Activated naive CD8-positive, alpha-beta T cell treated with anti-CD3 and anti-CD28 coated beads, Interleukin-2, amount 50 U/mL, for 16 hours (primary cell): ENCODE data around the gene PRKD3.

ENCODE experiments used
- DNase-seq: peaks from one replicate; pipeline ENCODE4 v3.0.0-alpha.2; 2020; ENCODE audit warnings: low read depth, low spot score

PRKD3 gene

DNA sequence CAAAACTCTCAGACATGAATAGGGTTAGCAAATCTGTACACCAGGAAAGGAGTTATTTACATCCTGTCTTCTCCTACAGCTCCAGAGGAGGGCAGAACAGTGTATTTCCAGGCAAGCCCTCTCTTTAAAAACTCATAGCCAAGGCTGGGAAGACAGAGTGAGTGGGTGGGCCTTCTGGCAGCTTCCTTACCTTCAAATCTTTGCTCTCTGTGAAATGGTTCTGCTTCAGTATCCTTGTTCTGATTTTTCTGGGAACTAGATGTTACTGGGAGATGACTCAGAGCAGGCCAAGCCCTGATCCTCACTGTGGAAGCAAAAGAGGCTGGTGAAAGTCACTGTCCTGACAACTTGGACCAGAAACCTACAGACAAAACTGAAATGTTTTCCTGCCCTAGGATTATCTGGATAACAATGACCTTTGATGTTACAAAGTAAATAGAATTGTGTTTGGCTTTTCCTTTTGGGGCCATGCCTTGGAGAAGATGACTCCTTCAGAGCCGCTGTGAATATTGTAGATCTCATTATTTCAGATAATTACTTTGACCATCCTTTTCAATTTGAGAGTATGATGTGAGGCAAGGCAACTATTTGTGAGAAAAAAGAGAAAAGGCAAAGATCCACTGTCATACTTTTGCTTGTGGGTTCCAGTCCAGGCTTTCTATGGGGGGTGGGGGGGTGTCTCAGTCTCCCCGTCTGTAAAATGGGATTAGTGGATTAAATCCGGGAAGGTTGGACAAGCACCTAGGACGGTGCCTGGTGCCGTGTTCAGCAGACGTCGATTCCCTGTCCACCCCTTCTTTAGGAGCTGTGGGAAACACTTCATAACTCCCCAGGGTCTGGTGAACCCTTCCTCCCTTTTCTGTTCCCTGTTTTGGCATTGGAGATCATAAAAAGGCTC lies 19.2 kb upstream of the PRKD3 start:
- no peak for DNase-seq

- DNase-seq: no peak
These were observed 18.1 kb upstream of the PRKD3 start for GRCh38 chr2:37342591-37343220.

DNA sequence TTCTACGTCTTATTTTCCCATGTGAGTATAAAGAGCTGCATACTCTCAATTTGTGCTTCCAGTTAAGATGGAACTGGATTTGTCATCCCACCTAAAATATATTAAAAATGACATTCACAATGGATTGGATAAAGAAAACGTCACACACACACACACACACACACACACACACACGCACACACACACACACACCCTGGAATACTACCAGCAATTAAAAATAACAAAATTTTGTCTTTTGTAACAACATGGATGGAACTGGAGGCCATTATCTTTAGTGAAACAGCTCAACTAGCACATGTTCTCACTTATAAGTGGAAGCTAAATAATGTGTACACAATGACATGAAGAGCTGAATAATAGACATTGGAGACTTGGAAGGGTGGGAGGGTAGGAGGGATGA lies 16.0 kb upstream of the PRKD3 start:
- no peak for DNase-seq

DNA sequence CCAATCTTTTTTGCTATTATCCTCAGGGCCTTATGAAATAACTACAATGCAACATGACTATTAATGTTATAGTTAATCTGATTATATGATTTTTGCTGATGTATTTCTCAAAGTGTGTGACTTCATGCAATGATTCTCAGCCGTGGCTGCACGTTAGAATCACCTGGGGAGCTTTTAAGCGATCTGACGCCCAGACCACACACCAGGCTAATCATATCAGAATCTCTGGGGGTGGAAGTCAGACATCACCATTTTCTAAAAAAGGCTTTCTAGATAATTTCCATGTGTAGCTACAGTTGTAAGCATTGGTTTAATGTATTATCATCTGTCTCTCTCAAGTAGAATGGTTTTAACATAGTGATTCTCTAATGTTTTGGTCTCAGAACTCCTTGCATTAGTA lies 14.3 kb upstream of the PRKD3 start:
- no peak for DNase-seq

DNA sequence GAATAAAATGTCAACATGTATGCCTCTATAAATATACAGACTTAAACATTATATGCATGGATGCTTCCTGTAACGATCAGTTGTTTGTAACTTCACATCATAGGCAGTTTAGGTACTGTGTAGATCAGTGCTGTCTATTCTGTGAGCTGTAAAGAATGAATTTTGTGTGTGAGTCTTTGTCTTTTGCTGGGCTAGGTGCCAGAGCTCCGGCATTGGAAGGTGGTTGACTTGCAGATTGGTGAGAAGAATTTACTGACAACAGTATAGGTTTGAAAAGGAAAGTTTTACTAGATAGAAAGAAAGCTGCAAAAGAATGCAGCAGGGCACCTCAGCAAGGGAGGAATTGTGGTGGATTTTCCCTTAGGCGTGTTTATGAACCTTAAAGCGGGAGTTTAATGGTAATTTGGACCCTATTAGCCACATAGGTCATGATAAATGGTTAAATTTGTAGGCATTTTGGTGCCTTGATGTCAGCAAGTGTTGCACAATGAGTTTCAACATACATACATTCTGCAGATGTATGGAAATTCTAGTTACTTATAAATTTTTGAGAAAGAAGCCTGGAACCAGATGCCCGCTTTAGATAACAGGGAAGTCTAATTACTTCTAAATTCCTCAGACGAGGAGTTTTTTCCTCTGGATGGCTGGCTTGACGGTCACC lies 13.1 kb upstream of the PRKD3 start:
- no peak for DNase-seq

DNA sequence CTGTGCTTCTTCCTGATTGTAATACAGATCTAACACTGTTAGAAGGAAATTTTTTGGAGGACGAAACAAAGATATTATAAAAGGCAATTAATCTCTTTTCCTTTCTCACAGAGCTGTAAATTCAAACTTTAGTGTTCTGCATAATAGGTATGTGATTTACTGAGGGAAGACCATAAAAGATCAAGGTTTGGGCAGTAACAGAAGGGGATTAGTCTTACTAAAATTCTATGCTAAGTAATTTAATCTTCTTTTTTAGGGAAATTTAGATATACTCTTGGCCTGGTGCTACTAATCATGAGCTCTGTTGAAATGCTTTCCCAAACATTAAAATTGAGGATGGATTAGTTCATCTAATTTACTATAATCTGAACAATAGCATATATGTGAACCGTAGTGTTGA lies 11.0 kb upstream of the PRKD3 start:
- DNase-seq: no peak

- DNase-seq: no peak
These were observed 8.6 kb upstream of the PRKD3 start for GRCh38 chr2:37333256-37333655.

GRCh38 chr2:37332560-37332959 lies 7.9 kb upstream of the PRKD3 start:
- no peak for DNase-seq

DNA sequence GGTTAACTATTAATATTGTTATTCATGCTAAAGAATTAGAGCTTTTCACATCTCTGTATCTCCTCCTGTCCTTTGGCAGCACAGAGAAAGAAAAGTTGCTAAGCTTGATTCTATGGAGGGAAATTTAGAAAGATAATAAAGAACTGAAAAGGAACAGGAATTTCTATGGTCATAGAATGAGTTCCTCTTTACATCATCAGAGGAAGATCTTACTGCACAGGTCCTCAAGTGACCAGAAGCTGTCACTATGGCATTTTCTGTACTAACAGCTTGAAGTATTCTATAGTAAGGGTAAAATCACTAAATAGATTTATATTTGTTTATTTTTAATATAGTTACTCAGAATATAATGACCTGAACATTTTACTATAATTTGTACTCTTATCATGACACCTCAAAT lies 6.0 kb upstream of the PRKD3 start:
- no peak for DNase-seq

DNA sequence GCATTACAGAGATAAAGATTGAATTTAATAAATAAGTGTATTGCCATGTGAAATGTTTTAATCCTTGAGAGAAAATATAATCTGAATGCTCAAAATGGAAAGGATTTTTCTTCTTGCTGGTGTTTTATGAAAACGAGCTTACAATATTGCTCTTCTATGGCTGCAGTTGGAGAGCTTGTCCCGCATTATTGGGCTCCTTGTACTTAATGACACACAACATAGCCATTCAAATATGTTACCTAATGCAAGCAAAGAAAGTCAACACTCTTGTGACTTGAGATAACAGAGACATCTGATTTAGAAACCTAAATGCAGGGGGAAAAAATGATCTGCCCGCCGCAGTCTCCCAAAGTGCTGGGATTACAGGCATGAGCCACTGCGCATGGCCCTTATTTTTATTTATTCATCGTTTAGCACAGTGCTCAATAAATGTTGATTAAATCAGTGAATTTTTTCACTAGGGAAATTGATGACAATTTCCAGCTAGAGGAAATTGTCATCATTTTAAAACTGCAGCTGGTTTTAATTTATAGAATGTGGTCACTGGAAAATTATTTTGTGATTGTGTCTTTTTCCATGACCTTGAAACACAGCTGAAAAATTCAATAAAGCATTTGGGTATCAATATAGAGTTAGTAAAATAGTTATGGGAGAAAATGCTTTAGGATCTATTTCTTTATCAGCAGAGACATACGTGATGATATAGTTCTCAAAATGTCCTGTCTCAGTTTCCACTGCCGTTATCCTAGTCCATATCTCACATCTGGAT lies 2.4 kb upstream of the PRKD3 start:
- DNase-seq: no peak

- no peak for DNase-seq
These were observed 1.7 kb upstream of the PRKD3 start for GRCh38 chr2:37326285-37326684.

DNA sequence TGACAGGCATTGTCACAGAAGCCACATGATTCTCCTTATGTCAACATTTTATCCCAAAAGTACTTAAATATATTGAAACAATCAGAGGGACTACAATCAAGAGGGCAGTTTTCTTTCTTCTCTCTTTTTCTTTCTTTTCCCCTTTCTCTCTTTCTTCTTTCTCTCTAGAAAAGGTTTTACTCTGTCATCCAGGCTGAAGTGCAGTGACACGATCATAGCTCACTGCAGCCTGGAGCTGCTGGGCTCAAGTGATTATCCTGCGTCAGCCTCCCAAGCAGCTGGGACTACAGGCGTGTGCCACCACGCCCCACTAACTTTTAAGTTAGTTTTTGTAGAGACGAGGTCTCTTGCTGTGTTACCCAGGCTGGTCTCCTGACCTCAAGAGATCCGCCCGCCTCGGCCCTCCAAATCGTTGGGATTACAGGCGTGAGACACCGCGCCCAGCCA lies 1.0 kb upstream of the PRKD3 start:
- DNase-seq: no peak

GRCh38 chr2:37324536-37324785 lies 172 bp downstream of the PRKD3 start:
- no peak for DNase-seq

DNA sequence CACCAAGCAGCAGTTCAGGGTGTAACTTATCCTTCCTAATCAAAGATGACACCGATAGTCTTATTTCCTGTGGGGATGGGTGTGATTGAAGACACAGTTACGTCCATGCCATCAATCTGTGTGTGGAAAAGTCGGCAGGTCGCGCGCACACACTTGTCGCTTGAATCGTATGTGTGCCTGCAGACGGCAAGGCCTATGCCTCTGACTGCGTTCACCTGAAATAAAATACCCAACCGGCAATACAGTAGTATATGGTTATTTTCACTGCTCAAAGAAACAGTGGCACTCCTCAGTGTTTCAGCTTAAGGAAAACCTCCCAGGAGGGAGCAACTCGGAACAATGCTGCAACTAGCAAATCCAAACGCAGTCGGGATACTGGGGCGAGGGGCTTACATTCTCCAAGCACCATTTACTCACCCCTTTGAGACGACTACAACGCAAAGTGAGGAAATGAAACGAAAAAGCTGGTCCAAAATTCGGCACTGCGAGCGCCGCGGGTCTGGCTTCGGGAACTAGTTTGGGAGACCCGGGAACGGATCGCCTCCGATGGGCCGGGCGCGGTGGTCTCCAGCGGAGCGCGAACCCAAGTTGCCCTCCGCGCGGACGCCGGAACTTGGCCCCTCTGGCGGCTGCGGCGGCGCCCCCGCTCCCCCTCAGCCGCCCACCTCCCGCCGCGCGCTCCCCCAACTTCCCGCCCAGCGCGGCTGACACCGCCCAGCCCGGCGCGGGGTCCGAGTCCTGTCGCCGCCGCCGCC lies 675 bp downstream of the PRKD3 start:
- no peak for DNase-seq

GRCh38 chr2:37323176-37323780 lies 1.4 kb downstream of the PRKD3 start:
- no peak for DNase-seq

GRCh38 chr2:37322368-37322767 lies 2.3 kb downstream of the PRKD3 start:
- no peak for DNase-seq

- no peak for DNase-seq
These were observed 3.5 kb downstream of the PRKD3 start for GRCh38 chr2:37321029-37321682.

DNA sequence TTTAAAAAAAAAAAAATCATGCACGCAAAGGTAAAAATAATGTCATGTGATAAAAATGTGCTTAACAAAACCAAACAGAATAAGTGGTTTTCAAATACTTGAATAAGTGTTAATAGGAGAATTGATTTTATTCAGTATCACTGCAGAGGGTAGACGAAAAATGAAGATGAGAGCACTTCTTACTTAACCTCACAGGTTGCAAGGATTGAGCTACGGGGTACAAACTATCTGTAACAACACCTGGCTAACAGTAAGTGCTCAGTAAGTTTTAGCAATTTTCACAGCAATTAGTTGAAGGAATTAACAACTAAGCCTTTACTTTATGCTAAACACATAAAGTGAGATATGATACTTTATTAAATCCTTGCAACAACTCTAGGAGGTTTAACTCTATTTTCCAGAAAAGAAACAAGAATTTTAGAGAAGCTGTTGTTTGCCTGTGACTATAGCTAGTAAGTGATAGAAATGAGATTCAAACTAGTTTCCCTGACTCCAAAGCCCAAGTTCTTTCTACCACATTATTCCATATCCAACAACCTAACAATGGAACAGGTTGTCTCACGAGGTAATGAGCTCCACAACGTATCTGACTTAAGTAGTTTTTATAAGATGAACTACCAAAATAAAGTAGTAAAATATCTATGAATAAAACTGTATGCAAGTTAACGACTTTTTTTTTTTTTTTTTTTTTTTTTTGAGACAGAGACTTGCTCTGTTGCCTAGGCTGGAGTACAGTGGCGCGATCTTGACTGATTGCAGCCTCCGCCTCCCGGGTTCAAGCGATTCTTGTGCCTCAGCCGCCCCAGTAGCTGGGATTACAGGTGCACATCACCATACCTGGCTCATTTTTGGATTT lies 4.7 kb downstream of the PRKD3 start:
- DNase-seq: no peak

DNA sequence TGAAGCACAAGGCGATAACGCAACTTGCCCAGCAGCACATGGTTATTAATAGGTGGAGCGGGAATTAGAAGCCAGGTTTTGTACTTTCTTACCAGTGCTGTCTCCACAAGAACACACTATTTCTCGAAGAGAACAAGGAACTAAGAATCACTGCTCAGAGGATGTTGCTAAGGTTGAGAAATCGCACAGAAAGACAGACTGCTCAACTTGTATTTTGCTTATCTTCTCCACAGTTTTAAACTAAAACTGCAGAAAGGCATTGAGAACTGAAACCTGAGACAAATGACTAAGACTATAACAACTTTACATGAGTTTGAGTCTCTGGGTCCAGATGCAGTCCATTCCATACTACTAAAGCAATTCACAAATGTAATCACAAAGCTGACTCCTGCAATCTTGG lies 6.2 kb downstream of the PRKD3 start:
- DNase-seq: no peak

- no peak for DNase-seq
These were observed 6.9 kb downstream of the PRKD3 start for GRCh38 chr2:37317746-37318145.
